ENCODE data around the gene SCARF2. TPM values are rescaled to one million over a fixed set of nuclear protein-coding genes. Genes with fewer than 3 reads are reported as not detected.
A peak's percentile ranks its signal among the peaks of the same experiment; 100 is the strongest.

Gene SCARF2
- total RNA-seq, 1 donor from 2014 or later, result 47.2 TPM

GRCh38 chr22:20397498-20397897, 40.1 kb downstream of the SCARF2 start:
- Mint-ChIP-seq H3K36me3 (peaks cover 12% of the 10 kb centered on the region), H3K27me3 (ENCODE audit: low read depth) (no peaks in the 10 kb centered on the region), H3K4me1 (peaks cover 37% of the 10 kb centered on the region), H3K9me3 (no peaks in the 10 kb centered on the region), H3K27ac (no peak overlapping the region), H3K4me3 (no peak overlapping the region)
- DNase-seq (ENCODE audit: low spot score in 2 of 2, unreplicated experiment in 2 of 2), result no peak
- no peak for TF ChIP-seq CTCF (IDR thresholded peaks at IDR 0.05; ENCODE audit: unreplicated experiment)

GRCh38 chr22:20396639-20397038, 41.0 kb downstream of the SCARF2 start:
- no peak overlapping the region for H3K27ac Mint-ChIP-seq
- H3K4me1 Mint-ChIP-seq, result peaks cover 37% of the 10 kb centered on the region
- H3K36me3 Mint-ChIP-seq, result peaks cover 8% of the 10 kb centered on the region
- H3K4me3 Mint-ChIP-seq, result peak overlapping the region; percentile 90
- DNase-seq (ENCODE audit: low spot score in 2 of 2, unreplicated experiment in 2 of 2), result no peak
- no peaks in the 10 kb centered on the region for H3K27me3 Mint-ChIP-seq (ENCODE audit: low read depth)
- no peaks in the 10 kb centered on the region for H3K9me3 Mint-ChIP-seq
- no peak for TF ChIP-seq CTCF (IDR thresholded peaks at IDR 0.05; ENCODE audit: unreplicated experiment)

- peaks cover 37% of the 10 kb centered on the region for H3K4me1 Mint-ChIP-seq
Measured at GRCh38 chr22:20395907-20396287, 41.7 kb downstream of the SCARF2 start.

GRCh38 chr22:20395181-20395906, 42.3 kb downstream of the SCARF2 start:
- H3K27ac Mint-ChIP-seq, result peak overlapping the region; percentile 79

More at GRCh38 chr22:20395907-20396287, 41.7 kb downstream of the SCARF2 start:
- Mint-ChIP-seq H3K36me3 (peaks cover 6% of the 10 kb centered on the region), H3K4me3 (peak overlapping the region; percentile 90), H3K27ac (no peak overlapping the region), H3K27me3 (ENCODE audit: low read depth) (no peaks in the 10 kb centered on the region), H3K9me3 (no peaks in the 10 kb centered on the region)
- DNase-seq (ENCODE audit: low spot score in 2 of 2, unreplicated experiment in 2 of 2), result no peak
- TF ChIP-seq CTCF (IDR thresholded peaks at IDR 0.05; ENCODE audit: unreplicated experiment), result no peak

GRCh38 chr22:20393705-20394476, 43.7 kb downstream of the SCARF2 start, which contains the start of gene ZNF74:
Gene ZNF74, plus strand, starts transcription at chr22:20394151. Its CDS starts 478 bp downstream, at chr22:20394629.
- DNase-seq (ENCODE audit: low spot score in 2 of 2, unreplicated experiment in 2 of 2), result peak; percentile 80 to 87
- Mint-ChIP-seq H3K4me1 (peaks cover 32% of the 10 kb centered on the region), H3K27ac (peak within 1 kb of the TSS; percentile 92), H3K9me3 (peaks cover 5% of the 10 kb centered on the region), H3K27me3 (ENCODE audit: low read depth) (no peaks in the 10 kb centered on the region), H3K36me3 (peaks cover 3% of the 10 kb centered on the region), H3K4me3 (peak within 1 kb of the TSS; percentile 90)
- no peak for TF ChIP-seq CTCF (IDR thresholded peaks at IDR 0.05; ENCODE audit: unreplicated experiment)

More at GRCh38 chr22:20395181-20395906, 42.3 kb downstream of the SCARF2 start:
- Mint-ChIP-seq H3K27me3 (ENCODE audit: low read depth) (no peaks in the 10 kb centered on the region), H3K4me1 (peaks cover 37% of the 10 kb centered on the region), H3K36me3 (peaks cover 6% of the 10 kb centered on the region), H3K9me3 (no peaks in the 10 kb centered on the region), H3K4me3 (peak overlapping the region; percentile 90)
- DNase-seq (ENCODE audit: low spot score in 2 of 2, unreplicated experiment in 2 of 2), result no peak
- no peak for TF ChIP-seq CTCF (IDR thresholded peaks at IDR 0.05; ENCODE audit: unreplicated experiment)

Measured in mesothelial cell of epicardium (in vitro differentiated cells).